NCI-H774 (cell line): Measurements from ENCODE around the gene SPIRE1.
"Not testable (repeated sequence)": the region's sequence is repeated elsewhere in the genome, so short reads cannot be mapped to it uniquely, and the experiment has no call there.

Experiments used
- DNase-seq: peaks from one replicate; lab custom pipeline; 2025; lab: John Stamatoyannopoulos, UW

The SPIRE1 gene

DNA sequence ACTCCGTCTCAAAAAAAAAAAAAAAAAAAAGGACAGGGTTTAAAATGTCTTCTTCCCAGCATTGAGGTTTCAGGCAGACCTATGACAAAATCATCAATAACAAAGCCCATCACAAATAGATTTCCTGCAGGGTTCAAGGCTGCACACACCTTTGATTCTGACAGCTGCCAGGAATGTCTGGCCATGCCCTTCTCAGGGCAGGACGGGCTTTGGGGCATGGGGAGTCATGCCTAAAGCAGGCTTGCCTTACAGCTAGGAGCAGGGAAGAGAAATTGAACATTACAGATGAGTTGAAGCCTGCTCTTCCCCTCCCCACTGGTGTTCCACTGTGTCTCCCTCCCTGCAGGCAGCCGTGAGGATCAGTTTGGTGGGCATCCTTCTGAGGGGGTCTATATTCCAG is 246.5 kb downstream of the SPIRE1 start:
- no peak for DNase-seq

DNA sequence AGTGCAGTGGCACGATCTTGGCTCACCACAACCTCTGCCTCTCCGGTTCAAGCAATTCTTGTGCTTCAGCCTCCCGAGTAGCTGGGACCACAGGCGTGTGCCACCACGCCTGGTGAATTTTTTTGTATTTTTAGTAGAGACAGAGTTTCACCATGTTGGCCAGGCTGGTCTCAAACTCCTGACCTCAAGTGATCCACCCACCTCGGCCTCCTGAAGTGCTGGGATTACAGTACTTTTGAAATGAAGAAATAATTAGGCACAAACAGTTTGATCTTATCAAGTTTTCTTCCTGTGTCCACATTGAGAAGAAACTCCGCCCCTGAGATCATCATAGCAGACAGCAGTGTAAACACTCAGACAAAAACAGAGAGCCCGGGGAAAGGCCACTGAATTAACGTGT is 247.2 kb downstream of the SPIRE1 start:
- not testable (repeated sequence) for DNase-seq

DNA sequence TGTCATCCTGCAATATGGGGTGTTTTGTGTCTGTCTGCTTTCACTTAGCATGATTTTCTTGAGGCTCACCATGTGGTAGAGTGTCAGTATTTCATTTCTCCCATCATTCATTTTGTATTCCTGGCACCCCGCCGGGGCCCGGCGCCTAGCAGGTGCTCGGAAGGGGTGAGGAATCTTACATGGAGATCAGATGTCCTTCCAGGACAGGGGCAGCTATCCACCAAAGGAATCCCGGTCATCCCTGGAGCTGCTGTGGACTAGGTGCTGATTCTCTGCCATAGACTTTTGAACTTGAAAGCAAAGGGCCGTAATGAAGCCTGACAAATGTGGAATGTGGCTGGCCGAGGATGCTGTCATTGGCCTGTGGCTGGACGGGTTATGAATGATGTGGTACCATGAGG is 247.8 kb downstream of the SPIRE1 start:
- DNase-seq: no peak

DNA sequence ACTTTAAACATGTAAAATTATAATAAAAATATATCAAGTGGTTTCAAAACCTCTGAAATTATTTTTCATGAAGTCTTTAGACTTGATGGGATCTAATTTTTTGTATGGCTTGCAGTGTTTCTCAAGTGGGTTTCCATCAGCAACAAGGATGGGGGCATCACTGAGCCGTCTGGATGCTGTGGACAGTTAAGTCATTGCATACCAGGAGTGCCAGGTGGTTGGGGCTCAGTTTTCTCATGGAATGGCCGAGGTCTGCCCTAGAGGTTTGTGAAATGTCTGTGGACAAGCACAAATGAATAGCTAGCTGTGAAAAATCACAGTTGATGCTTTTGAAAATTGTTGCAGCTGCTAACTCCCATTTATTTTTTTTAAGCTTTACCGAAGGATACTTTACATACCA is 248.4 kb downstream of the SPIRE1 start:
- DNase-seq: no peak

DNA sequence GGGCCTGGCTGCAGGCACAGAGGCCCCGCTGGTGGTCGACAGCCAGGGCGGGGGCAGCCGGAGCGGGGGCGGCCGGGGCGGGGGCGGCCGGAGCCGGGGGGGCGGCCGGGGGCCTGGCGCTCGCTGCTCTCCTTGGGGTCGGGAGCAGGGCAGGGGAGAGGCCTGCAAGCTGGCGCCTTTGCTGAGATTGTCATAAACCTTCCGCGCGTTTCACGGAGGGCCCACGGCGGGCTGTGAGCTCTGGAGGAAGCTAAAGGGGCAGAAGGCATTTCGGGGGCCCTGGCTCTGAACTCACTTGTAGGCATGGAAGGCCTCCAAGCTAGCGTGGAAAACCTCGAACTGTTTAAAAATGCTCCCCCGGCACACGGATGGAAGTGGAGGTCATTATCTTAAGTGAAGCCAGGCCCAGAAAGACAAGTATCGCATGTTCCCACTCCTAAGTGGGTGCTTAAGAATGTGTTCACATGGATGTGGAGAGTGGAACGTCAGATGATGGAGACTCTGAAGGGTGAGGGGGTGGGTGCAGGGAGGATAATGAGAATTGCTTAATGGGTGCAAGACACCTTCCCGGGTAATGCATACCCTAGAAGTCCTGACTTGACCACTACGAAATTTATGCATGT is 249.5 kb downstream of the SPIRE1 start:
- no peak for DNase-seq

DNA sequence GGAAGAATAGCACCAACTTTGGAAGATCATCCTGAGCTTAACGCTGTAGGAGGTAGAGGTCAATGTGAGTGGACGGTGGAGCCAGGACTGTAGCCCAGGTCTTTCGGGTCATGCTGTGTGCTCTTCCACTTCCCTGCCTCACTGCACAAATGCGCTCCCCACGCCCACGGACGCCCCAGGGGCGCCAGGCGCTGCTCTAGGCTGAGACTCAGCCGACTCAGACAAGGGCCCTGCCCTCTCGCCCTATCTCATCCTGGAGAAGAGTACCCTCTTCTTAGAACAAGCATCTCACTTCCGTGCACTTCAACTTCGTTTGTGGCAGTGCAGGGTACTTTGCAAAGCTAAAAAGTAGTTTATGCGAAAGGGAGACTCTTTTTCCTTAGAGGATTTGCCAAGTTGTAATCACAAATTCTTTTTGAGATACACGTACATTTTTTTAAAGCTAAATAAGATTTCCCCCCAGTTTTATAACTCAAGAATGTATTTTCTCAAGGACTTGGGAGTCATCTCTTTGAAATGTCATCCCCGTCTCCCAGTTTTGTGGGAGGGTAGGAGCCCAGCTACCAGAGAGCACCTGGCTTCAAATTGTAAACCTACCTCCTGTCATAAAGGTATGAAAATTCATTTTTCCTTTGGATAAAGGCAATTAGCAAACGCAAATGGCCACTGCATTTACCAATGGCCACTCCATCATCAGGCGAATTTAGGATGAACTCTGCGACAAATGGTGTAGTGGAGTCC is 251.4 kb downstream of the SPIRE1 start:
- DNase-seq: no peak

DNA sequence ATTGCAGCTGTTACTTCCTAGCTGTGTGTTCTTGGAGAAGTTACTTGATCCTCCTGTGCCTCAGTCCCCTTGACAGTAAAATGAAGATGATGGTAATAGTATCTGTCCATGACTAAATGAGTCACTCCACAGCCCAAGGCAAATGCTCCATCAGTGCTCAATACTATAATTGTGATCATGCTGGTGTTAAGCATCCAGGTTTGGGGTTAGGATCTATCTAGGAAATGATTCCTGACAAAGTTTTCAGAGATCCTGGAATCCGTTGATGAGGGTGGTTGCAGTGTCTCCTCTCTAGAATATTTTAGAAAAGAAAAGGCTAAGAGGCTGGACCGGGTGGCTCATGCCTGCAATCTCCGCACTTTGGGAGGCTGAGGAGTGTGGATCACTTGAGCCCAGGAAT is 252.8 kb downstream of the SPIRE1 start:
- DNase-seq: no peak

DNA sequence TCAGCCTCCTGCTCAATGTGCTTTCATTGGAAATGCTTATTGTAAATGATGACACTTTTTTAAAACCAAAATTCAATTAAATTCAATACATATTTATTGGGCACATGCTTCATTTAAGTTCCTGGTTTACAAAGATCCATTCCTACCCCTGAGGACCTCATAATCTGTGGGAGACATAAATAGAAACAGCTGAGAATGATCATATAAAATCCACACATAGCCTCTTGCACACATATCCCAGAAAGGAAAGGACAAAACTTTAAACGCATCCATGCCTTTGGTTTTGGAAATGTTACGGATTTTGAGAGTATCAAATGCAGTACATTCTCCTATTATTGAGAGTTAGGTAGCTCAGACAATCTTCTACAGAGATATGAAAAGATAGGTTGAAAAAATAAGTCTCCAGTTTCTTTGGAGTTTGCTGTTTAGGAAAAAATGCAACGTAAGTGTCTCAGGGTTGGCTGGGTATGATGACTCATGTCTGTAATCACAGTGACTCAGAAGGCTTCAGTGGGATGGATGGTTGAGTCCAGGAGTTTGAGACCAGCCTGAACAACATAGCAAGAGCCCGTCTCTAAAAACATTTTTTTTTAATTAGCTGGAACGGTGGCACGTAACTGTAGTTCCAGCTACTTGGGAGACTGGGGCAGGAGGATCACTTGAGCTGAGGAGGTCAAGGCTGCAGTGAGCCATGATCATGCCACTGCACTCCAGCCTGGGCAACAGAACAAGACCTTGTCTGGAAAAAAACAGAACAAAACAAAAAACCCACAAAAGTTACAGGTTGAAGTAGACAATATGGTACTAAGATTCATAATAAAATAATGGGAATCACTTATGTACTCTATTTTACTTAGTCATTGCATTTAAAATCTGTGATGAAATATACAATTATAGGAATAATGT is 254.1 kb downstream of the SPIRE1 start:
- DNase-seq: no peak

DNA sequence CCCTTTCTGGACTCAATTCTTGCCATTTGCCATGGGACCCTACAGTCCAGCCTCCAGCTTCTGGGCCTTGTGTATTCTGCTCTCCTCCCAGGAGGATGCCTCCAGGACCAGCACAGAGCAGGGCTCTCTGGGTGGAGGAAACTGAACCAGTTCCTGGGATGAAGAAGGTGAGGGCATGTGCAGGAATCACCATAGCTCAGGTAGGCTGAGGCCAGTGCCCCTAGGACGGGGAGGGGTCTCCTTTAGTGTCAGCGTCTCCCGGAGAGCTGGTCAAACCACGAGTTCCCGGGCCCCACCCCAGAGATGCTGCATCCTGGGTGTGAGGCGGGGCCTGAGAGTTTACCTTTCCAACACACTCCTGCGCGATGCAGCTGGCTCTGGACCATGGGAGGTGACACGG is 256.0 kb downstream of the SPIRE1 start:
- no peak for DNase-seq

DNA sequence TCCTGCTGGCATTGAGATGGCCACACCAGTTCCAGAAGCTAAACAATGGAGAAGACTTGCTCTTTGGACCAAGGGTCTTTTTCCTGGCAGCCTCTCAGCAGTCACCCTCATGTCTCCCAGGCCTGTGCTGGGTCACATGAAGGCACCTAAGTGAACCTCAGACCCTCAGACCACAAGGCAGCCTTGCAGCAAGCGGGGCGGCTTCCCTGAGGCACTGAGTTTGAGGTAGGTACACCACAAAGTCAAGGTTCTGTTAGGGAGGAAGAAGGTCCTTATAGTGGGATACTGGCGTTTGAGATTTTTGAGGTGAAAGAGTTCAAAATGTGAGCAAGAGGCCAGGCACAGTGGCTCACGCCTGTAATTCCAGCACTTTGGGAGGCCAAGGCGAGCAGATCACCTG is 258.7 kb downstream of the SPIRE1 start:
- DNase-seq: no peak

DNA sequence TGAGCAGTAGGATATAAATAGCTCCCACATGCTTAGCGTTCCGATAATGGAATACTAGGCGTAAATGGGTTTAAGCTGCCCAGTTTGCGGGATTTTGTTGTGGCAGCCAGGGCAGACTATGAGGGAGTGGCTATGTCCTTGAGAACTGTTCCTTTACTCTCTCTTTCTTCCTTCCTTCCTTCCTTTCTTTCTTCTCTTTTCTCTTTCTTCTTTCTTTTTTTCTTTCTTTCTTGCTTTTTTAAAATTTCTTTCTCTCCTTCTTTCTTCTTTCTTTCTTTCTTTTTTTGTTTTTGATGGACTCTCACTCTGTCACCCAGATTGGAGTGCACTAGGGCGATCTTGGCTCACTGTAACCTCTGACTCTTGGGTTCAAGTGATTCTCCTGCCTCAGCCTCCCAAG is 259.3 kb downstream of the SPIRE1 start:
- no peak for DNase-seq

DNA sequence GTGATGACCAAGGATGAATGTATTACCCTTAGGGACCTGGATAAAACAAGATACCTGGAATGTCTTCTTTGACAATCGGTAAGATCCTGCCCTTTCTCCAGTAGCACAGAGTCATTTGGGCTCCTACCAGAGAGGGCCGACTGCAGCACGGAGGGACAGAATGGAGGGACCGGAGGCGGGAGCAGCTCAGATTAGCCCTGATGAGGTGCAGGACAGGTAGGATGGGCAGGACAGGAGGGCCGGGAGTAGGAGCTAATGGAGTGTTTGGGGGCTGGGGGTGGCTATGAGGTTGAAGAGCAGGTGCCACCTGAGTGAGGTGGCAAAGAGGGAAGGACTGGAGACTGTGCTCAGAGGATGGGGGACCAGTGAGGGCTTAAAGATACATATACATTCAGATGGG is 260.1 kb downstream of the SPIRE1 start:
- no peak for DNase-seq

DNA sequence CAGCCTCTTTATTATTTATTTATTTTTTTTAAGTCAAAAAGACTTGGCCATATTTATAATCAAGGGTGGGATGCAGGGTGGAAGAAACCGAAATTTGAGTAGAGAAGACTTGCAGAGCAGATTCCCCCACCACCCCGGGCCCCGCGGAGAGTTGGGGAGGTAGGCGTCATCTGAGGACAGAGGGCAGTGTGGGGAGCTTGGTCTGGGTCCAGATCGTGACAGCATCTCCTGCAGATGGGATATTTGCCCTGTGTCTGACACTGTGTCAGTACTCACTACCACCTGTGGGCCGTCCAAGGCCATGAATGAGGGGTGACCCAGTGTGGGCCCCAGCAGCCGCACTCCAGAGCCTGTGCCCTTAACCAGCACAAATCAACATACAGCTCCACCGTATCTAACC is 260.7 kb downstream of the SPIRE1 start:
- DNase-seq: no peak
